GM19467 (cell line): ENCODE data around the gene ZNF383.
"Not testable (repeated sequence)": the region's sequence is repeated elsewhere in the genome, so short reads cannot be mapped to it uniquely, and the experiment has no call there.

Experiments used
- ATAC-seq: cut with Tn5 transposase; IDR thresholded peaks from one replicate; pipeline ENCODE4 v1.9.1; 2021; ENCODE audit warnings: mild to moderate bottlenecking, moderate library complexity; ENCODE audit not compliant: unreplicated experiment

Gene ZNF383

GRCh38 chr19:37217775-37218591 is at the start of gene ZNF383:
TSS of gene ZNF383 (plus strand) at chr19:37218214. CDS start at chr19:37230454, 12,240 bp downstream.
- ATAC-seq, result peak; percentile 82

GRCh38 chr19:37172368-37173366 is 45.3 kb upstream of the ZNF383 start, which contains the start of gene ZNF585A:
TSS of gene ZNF585A (minus strand) at chr19:37172695. CDS start at chr19:37169910, 2,785 bp downstream.
- ATAC-seq, result peak; percentile 97

- not testable (repeated sequence) for ATAC-seq
Measured at GRCh38 chr19:37186071-37186470, 31.9 kb upstream of the ZNF383 start.

- ATAC-seq, result not testable (repeated sequence)
Measured at GRCh38 chr19:37195248-37195647, 22.8 kb upstream of the ZNF383 start.

GRCh38 chr19:37197115-37197514 is 20.9 kb upstream of the ZNF383 start:
- not testable (repeated sequence) for ATAC-seq

- ATAC-seq, result no peak
Measured at GRCh38 chr19:37197768-37198167, 20.2 kb upstream of the ZNF383 start.

GRCh38 chr19:37217480-37217774 is 587 bp upstream of the ZNF383 start:
- ATAC-seq, result no peak

- no peak for ATAC-seq
Measured at GRCh38 chr19:37218592-37218935, 550 bp downstream of the ZNF383 start.

- ATAC-seq, result no peak
Measured at GRCh38 chr19:37220383-37220782, 2.4 kb downstream of the ZNF383 start.

- ATAC-seq, result no peak
Measured at GRCh38 chr19:37221136-37221535, 3.1 kb downstream of the ZNF383 start.

- ATAC-seq, result no peak
Measured at GRCh38 chr19:37226248-37226647, 8.2 kb downstream of the ZNF383 start.

GRCh38 chr19:37227996-37228395 is 10.0 kb downstream of the ZNF383 start:
- ATAC-seq, result no peak

GRCh38 chr19:37243206-37243632 is 25.2 kb downstream of the ZNF383 start:
- no peak for ATAC-seq

- ATAC-seq, result no peak
Measured at GRCh38 chr19:37251308-37252229, 33.6 kb downstream of the ZNF383 start.

GRCh38 chr19:37263028-37263427 is 45.0 kb downstream of the ZNF383 start:
- ATAC-seq, result not testable (repeated sequence)

GRCh38 chr19:37267005-37267404 is 49.0 kb downstream of the ZNF383 start:
- ATAC-seq, result not testable (repeated sequence)

GRCh38 chr19:37267755-37268154 is 49.7 kb downstream of the ZNF383 start:
- not testable (repeated sequence) for ATAC-seq

- ATAC-seq, result not testable (repeated sequence)
Measured at GRCh38 chr19:37280656-37281055, 62.6 kb downstream of the ZNF383 start.

- not testable (repeated sequence) for ATAC-seq
Measured at GRCh38 chr19:37284020-37284419, 66.0 kb downstream of the ZNF383 start.

GRCh38 chr19:37289229-37289628 is 71.2 kb downstream of the ZNF383 start:
- ATAC-seq, result not testable (repeated sequence)
